ENCODE results near the gene MRC1.
A peak's percentile ranks its signal among the peaks of the same experiment; 100 is the strongest.

MRC1 gene

GRCh38 chr10:17811146-17811865 is 2.2 kb downstream of the MRC1 start:
- TF ChIP-seq, protein P1, sequence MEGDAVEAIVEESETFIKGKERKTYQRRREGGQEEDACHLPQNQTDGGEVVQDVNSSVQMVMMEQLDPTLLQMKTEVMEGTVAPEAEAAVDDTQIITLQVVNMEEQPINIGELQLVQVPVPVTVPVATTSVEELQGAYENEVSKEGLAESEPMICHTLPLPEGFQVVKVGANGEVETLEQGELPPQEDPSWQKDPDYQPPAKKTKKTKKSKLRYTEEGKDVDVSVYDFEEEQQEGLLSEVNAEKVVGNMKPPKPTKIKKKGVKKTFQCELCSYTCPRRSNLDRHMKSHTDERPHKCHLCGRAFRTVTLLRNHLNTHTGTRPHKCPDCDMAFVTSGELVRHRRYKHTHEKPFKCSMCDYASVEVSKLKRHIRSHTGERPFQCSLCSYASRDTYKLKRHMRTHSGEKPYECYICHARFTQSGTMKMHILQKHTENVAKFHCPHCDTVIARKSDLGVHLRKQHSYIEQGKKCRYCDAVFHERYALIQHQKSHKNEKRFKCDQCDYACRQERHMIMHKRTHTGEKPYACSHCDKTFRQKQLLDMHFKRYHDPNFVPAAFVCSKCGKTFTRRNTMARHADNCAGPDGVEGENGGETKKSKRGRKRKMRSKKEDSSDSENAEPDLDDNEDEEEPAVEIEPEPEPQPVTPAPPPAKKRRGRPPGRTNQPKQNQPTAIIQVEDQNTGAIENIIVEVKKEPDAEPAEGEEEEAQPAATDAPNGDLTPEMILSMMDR (IDR thresholded peaks at IDR 0.05; ENCODE audit: insufficient read depth, missing control alignments): no peak
- FAIRE-seq (no peak), DNase-seq (ENCODE audit: insufficient read length, low spot score) (no peak)

- TF ChIP-seq, protein P1 (IDR thresholded peaks at IDR 0.05; ENCODE audit: insufficient read depth, missing control alignments): no peak
- no peak for DNase-seq (ENCODE audit: insufficient read length, low spot score)
- FAIRE-seq: no peak
Observed at GRCh38 chr10:17814973-17815372, 5.8 kb downstream of the MRC1 start.

DNA sequence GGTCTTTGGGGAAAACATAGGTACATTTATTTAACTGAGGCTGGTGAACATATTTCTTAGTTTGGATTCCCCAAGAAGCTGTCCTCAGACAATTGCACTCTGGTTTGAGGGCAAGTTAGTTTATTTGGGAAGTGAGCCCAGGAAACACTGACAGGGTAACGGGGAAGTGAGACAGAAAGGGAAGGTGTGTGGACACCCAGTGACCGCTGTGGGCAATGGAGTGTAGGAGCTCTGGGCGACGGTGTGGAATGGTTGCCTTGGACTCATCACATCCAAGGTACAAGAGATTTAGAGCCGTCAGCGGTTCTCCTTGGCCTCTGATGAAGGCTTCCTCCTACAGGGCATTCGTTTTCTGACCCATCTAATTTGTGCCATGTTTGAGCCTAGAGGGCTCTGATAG is 7.1 kb downstream of the MRC1 start:
- DNase-seq (ENCODE audit: insufficient read length, low spot score) (no peak), FAIRE-seq (no peak)
- TF ChIP-seq, protein P1 (IDR thresholded peaks at IDR 0.05; ENCODE audit: insufficient read depth, missing control alignments): no peak

DNA sequence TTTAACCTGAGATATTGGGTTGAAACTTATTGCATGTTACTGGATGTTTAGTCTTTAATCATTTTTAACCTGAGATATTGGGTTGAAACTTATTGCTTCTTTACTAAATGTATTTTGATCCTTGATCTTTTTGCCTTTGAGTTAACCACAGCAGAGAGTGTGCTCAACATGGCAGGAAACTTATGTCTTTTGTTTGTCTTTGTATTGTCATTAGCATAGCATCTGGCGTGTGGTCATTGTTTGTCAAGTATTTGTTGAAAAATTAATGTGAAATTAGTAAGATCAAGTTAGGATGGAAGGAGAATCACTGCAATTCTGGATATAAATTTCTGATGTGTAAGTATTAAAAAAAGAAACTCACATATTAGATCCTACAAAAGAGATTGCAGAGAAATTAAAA is 8.2 kb downstream of the MRC1 start:
- FAIRE-seq: no peak
- DNase-seq (ENCODE audit: insufficient read length, low spot score): no peak
- TF ChIP-seq, protein P1 (IDR thresholded peaks at IDR 0.05; ENCODE audit: insufficient read depth, missing control alignments): no peak

GRCh38 chr10:17817790-17818189 is 8.6 kb downstream of the MRC1 start:
- FAIRE-seq: peak; percentile 38

DNA sequence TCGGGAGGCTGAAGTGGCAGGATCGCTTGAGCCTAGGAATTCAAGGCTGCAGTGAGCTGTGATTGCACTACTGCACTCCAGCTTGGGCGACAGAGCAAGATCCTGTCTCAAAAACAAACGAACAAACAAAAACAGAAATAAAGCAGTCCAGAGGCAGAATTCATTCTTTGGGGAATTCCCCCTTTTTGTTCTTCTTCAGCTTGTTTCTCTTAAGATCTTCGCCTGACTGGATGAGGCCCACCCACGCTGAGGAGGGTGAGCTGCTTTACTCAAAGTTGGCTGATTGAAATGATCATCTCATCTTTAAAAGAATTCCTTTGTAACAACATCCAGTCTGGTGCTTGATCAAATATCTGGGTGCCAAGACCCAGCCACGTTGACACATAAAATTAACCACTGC is 10.7 kb downstream of the MRC1 start:
- DNase-seq (ENCODE audit: insufficient read length, low spot score) (no peak), FAIRE-seq (no peak)
- TF ChIP-seq, protein P1 (IDR thresholded peaks at IDR 0.05; ENCODE audit: insufficient read depth, missing control alignments): no peak

More at GRCh38 chr10:17817790-17818189, 8.6 kb downstream of the MRC1 start:
- no peak for DNase-seq (ENCODE audit: insufficient read length, low spot score)
- TF ChIP-seq, protein P1 (IDR thresholded peaks at IDR 0.05; ENCODE audit: insufficient read depth, missing control alignments): no peak

DNA sequence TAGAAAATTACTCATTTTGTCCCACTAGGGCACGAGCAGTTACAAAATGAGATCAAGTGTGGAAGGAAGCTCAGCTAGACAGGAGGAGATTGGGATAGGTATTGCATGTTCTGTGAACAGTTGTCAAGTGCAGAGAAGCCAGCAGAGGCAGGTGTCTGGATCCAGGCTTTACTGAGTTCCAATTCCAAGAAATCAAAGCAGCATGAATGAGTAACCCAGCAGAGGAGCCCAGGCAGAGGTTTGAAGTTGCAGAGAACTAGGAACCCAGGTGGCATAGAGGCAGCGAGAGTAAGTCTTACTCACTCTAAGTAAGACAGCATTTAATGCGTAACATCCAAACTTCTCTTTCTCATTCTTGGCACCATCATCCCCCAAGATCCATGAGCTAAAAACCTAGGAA is 11.8 kb downstream of the MRC1 start:
- TF ChIP-seq, protein P1 (IDR thresholded peaks at IDR 0.05; ENCODE audit: insufficient read depth, missing control alignments): no peak
- FAIRE-seq (no peak), DNase-seq (ENCODE audit: insufficient read length, low spot score) (no peak)
